Dedifferentiated amniotic fluid mesenchymal stem cell (primary cell): ENCODE results near the gene LIPI.
"Not testable (repeated sequence)": the region's sequence is repeated elsewhere in the genome, so short reads cannot be mapped to it uniquely, and the experiment has no call there.

Source experiments
- DNase-seq: peaks from one replicate; pipeline ENCODE4 v3.0.0-alpha.2; 2016; ENCODE audit errors: extremely low spot score

Gene LIPI

DNA sequence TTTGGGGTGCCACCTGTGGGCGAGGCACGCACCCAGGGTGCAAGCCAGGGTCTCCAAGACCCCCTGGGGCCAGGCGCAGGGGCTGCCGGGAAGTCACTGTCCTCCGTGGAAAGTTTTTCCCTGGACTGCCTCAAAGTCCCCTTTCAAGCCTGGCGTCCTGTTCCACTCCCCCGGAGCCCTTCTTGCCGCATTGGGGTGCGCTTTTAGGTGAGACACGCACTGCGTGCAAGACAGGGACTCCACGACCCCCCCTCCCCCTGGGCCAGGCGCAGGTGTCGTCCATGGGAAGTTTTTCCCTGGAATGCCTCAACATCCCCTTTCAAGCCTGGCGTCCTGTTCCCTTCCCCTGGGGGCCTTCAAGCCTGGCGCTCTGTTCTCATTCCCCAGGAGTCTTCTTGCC is 137.1 kb downstream of the LIPI start:
- DNase-seq = no peak

DNA sequence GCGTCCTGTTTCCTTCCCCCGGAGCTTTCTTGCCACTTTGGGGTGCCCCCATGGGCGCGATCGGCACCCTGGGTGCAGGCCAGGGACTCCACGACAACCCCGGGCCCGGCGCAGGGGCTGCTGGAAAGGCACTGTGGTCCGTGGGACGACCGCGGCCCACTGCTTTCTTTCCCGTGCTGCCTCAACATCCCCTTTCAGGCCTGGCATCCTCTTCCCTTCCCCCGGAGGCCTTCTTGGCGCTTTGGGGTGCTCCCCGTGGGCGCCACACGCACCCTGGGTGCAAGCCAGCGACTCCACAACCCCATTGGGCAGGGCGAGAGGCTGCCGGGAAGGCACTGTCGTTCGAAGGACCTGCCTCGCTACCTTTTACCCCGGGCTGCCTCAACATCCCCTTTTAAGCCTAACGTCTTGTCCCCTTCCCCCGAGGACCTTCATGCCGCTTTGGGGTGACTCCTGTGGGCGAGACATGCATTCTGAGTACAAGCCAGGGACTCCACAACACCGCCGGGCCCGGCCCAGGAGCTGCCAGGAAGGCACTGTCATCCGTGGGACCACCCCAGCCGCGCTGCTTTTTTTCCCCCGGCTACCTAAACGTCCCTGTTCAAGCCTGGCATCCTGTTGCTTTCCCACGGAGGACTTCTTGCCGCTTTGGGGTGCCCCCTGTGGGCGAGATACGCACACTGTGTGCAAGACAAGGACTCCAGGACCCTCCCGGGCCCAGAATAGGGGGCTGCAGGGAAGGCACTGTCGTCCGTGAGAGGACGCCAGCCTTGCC is 137.8 kb downstream of the LIPI start:
- DNase-seq = no peak

DNA sequence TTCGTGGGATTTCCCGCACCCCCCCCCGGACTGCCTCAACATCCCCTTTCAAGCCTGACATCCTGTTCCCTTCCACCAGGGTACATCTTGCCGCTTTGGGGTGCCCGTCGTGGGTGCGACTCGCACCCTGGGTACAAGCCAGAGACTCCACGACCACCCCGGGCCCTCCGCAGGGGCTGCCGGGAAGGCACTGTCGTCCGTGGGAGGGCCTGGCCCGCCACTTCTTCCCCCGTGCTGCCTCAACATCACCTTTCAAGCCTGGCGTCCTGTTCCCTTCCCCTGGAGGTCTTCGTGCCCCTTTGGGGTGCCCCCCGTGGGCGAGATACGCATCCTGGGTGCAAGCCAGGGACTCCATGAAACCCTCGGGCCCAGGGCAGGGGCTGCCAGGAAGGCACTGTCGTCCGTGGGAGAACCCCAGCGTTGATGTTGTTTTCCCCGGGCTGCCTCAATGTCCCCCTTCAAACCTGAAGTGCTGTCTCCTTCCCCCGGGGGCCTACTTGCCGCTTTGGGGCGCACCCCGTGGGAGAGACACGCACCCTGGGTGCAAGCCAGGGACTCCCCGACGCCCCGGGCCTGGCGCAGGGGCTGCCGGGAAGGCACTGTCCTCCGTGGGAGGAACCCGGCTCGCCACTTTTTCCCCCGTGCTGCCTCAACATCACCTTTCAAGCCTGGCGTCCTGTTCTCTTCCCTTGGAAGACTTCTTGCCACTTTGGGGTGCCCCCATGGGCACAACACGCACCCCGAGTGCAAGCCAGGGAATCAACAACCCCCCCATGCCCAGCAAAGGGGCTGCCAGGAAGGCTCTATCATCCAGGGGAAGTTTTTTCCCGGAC is 138.6 kb downstream of the LIPI start:
- DNase-seq = no peak

DNA sequence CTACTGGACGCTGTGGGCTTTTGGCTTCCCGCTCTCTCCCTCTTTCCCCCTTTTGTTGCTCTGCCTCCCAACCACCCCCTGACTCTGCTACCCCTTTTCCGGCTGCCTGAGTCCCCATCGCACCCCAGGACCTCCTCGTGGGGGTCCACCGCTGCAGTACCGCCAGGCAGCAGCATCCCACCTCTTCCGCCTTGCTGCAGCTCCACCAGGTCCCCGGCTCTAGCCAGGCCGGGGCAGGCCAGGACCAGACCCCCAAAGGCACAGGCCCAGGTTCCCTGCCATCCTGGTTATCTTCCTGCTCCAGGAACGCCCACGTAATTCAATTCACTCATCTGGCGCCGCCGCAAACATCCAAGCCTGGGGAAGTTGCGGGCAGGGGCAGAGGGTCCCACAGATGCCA is 139.8 kb downstream of the LIPI start:
- no peak for DNase-seq

DNA sequence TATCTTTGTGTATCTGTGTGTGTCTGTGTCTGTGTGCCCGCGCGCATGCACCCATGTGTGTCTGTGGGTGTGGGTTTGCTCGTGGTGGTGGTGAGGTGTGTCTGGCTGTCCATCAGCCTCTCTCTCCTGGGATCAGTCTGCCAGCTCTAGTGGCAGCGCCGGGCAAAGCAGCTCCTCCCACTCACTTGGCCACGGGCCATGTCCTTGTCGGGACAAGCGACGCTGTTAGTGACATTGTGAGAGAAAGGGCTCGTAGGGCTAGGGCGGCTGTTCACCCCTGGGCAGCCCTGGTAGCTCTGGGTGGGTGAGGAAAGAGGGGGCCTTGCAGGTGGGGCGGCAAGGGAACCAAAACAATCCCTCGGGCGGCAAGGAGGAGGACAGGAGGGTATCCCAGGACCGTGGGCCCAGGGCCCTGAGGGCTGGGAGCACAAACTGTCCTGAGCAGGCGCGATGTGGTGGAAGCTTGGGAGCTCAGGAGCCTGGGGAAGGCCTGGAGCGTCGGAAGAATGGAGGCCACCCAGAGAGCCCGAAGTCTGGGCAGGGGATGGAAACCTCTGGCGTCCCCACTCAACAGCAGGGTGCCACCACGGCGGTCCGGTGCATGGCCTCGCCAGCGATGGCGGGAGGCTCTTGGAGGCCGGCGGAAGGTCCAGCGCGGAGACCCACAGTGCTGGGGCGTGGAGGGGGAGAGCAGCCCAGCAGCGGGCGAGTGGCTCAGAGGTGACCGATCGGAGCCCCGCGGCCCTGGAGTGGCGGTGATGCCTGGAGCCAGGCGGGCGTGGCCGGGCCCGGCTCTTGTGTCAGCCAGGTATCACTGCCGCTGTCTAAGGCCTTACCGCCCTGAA is 140.5 kb downstream of the LIPI start:
- no peak for DNase-seq

DNA sequence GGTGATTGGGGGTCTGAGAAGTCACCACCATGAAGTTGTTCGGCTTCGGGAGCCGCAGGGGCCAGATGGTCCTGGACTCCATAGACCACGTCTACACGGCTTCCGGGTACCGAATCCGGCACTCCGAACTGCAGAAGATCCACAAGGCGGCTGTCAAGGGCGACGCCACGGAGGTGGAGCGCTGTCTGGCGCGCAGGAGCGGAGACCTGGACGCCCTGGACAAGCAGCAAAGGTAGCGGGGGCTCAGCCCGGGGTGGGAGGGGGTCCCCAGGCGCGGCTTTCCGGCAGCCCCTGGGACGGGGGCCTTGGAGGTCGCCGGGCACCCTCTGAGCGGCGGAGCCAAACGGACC is 146.5 kb downstream of the LIPI start:
- DNase-seq = no peak

DNA sequence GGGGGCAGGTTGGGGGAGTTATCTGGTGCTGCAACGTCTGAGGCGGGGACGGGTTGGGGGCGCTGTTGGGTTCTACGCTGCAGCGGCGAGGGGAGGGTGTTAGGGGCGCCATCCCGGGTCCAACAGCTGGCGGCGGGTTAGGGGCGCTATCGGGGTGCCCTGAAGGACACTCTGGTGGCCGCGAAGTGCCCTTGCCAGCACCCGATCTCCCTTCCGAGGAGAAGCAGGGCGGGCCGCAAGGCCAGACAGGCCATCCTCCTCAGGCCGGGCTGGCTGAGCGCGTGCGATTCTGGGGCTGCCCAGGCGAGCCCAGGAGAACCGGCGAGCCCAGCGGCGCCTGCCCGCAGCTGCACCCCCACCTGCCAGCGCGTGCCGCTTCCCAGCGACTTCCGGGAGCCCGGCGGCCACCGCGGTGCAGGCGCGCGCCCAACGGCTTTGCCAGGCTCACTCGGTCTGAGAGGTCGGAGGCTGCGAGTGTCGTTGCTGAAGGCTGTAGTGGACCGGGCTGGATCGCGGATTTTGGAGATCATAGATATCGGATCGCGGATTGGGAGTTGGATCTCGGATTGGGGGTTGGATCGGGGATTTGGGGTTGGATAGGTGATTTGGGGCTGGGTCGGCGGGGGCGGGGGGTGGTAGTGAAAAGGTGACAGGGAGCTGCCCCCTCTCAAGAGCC is 147.0 kb downstream of the LIPI start:
- peak; percentile 34 for DNase-seq

DNA sequence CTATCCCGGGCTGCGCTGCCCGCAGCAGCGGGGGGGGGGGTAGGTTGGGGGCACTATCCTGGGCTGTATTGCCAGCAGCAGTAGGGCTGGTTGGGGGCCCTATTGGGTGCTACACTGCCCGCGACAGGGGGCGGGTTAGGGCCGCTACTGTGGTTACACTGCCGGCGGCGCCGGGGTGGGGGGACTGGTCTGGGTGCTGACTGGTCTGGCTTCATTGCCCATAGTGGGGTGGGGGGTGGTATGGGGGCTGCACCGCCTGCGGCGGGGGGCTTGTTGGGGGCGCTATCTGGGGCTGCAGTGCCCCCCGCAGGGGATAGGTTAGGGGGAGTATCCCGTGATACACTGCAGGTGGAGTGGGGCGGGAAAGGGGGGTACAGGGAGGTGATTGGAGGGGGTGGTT is 148.1 kb downstream of the LIPI start:
- not testable (repeated sequence) for DNase-seq

DNA sequence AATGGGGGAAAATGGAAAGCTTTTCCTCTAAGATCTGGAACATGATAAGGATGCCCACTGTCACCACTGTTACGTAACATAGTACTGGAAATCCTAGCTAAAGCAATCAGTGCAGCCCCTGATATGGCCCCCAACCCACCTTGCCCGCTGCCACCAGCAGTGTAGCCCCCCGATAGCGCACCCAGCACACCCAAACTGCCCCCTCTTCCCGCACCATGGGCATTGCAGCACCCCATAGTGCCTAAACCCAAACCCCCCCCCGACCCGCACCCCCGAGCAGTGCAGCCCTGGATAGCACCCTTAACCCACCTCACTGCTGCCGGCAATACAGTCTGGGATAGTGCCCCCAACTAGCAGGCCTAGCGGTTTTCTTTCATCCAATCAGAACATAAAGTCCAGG is 148.9 kb downstream of the LIPI start:
- not testable (repeated sequence) for DNase-seq

DNA sequence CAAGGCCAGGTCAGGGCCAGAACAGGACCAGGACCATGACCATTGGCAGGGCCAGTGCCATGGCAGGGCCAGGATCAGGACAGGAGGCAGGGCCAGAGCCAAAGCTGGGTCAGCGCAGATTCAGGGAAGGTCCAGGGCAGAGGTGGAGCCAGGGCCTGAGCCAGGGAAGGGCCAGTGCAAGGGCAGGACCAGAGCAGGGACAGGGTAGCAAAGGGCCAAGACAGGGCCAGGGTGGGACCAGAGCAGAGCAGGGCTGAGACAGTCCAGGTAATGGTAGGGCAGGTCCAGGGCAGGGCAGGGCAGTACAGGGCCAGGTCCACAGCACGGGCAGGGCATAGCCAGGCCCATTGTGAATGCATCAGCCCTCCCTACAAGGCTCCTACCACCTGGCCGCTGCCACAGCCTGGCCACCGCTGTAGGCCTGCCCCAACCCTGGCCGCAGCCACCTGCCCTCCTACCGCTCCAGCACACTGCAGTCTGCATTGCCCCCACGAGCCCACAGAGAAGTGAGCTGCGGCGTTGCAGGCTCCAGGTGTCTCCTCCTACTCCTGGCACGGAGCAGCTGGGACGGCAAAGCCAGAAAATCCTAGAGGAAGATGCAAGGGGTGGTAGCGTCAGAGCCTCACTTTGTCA is 151.6 kb downstream of the LIPI start:
- DNase-seq = not testable (repeated sequence)
